GM20000 (cell line): ENCODE results near the gene PRG3.

Experiments used
- DNase-seq: peaks from one replicate; pipeline ENCODE4 v3.0.0; 2012; ENCODE audit warnings: low spot score
- CTCF ChIP-seq: IDR thresholded peaks from 2 replicates; pipeline ENCODE4 v1.5.1; 2012; ENCODE audit warnings: mild to moderate bottlenecking, control low read depth; ENCODE audit errors: extremely low read depth, missing control alignments

The PRG3 gene

DNA sequence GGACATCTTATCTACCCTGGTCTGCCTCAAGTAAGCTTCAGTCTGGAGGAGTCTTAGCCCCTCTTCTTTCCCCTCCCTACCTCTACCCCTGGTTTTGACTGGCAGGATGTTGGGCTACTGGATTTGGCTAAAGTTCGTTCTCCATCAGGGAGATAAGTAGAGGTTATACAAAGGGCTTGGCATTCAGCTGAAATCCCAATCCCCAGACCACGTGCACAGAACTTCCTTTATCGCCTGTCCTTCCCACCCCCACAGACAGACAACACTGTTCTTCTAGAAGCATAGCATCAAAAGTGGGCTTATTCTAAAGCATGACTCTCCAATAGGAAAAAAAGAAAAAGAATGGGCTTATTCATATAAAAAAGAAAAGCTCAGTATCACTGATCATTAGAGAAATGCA lies 7.8 kb downstream of the PRG3 start:
- TF ChIP-seq CTCF: no peak

DNA sequence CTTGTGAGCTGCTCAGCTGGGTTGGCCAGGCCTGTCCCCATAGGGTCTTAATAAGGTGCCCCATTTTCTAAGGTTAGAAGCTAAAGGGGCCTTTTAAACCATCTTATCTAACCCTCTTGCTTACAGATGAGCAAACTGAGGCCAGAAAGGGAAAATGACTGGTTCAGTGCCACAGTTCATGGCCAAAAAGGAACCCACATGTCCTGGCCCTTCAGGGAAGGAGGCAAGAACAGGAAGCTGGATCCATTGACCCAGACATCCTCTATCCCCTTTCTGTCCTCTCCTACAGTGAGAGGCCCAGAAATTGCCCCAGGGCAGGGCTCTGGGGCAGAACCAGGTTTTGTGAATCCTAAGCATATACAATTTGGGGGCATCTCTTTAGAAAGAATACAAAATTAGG lies 10.0 kb downstream of the PRG3 start:
- no peak for TF ChIP-seq CTCF
- DNase-seq: no peak

More for the DNA sequence above, 7.8 kb downstream of the PRG3 start:
- DNase-seq: no peak

DNA sequence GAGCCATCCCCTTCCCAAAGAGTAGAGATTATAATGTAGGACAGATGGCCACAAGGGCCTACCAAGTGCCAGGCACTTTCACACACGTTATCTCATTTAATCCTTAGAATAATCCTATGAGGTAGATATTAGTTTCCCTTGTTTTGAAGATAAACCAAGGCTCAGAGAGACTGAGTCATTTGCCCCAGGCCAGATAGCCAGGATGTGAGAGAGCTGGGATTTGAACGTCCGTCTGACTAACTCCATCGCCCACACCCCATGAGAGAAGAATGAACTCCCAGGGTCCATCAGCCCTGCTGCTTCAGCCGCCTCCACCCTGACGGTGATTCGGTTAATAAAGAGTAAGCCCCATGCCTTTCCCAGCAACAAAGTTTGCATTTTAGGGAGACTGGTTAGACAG lies 10.7 kb downstream of the PRG3 start:
- DNase-seq: no peak
- TF ChIP-seq CTCF: no peak

DNA sequence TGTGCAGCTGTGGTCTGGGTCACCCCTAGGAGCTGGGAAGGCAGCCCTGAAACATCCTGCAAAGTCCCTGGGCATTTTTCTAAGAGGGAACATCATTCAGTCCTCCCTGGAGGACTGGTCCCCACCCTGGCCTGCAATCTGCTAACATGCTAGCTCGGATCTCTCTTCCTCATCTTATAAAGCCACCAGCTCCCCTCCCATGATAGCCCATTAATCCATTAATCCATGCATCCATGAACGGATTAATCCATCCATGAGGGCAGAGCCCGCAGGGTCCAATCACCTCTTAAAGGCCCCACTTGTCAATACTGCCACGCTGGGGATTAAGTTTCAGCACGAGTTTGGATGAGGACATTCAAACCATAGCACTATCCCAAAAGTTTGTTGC lies 12.1 kb downstream of the PRG3 start:
- TF ChIP-seq CTCF: no peak

DNA sequence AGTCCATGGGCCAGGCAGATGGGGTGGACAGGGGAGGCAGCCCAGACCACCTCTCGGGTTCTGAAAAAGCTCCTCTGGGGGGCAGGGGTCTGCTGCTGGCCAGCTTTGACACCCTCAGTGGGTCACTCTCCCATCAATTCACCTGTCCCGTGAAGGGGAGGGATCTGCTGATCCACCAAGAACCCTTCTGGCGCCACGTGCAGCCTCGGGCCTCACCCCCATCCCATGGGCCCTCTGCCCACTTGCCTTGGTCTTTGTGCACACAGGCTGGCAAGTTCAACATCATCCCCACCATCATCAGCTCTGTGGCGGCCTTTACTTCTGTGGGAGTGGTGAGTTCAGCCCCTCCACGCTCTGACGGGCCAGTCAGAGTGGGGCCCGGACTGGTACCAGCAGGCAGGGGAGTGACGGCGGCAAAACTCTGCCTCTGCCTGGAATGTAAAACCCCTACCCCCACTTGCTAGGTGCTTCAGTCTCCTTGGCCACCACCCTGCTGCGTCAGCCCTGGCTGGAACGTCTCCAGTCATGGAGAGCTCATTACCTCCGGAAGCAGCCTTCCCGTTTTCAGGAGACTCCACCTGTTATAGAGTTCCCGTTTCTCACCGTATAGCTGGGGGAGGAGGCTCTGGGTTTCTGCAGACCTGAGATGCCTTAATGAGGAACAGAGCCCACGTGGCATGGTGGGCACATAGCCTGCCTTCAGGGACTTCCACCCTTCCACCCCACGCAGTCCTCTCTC lies 12.7 kb downstream of the PRG3 start:
- TF ChIP-seq CTCF: no peak
- DNase-seq: no peak

More for the DNA sequence above, 12.1 kb downstream of the PRG3 start:
- no peak for DNase-seq

- DNase-seq: no peak
- TF ChIP-seq CTCF: no peak
Measured at GRCh38 chr11:57364851-57365660, 15.9 kb downstream of the PRG3 start.
